ENCODE data around the gene NOP58.
"Not testable (repeated sequence)": the region's sequence is repeated elsewhere in the genome, so short reads cannot be mapped to it uniquely, and the experiment has no call there.

NOP58 gene

GRCh38 chr2:202307690-202308089 is 42.1 kb downstream of the NOP58 start:
- DNase-seq (ENCODE audit: low read depth) = no peak

GRCh38 chr2:202311823-202312388 is 46.3 kb downstream of the NOP58 start:
- DNase-seq (ENCODE audit: low read depth) = no peak

GRCh38 chr2:202314116-202314515 is 48.6 kb downstream of the NOP58 start:
- no peak for DNase-seq (ENCODE audit: low read depth)

- peak; percentile 58 for DNase-seq (ENCODE audit: low read depth)
Observed at GRCh38 chr2:202317080-202317857, 51.7 kb downstream of the NOP58 start.

- not testable (repeated sequence) for DNase-seq (ENCODE audit: low read depth)
Observed at GRCh38 chr2:202320362-202320761, 54.8 kb downstream of the NOP58 start.

GRCh38 chr2:202322435-202322834 is 56.9 kb downstream of the NOP58 start:
- DNase-seq (ENCODE audit: low read depth) = no peak

- no peak for DNase-seq (ENCODE audit: low read depth)
Observed at GRCh38 chr2:202327858-202328257, 62.3 kb downstream of the NOP58 start.

GRCh38 chr2:202335791-202336467 is 70.4 kb downstream of the NOP58 start:
- DNase-seq (ENCODE audit: low read depth) = no peak

- no peak for DNase-seq (ENCODE audit: low read depth)
Observed at GRCh38 chr2:202337151-202337550, 71.6 kb downstream of the NOP58 start.

- DNase-seq (ENCODE audit: low read depth) = no peak
Observed at GRCh38 chr2:202337706-202338346, 72.3 kb downstream of the NOP58 start.

GRCh38 chr2:202339071-202339870 is 73.7 kb downstream of the NOP58 start:
- DNase-seq (ENCODE audit: low read depth) = no peak

- DNase-seq (ENCODE audit: low read depth) = no peak
Observed at GRCh38 chr2:202344178-202344577, 78.6 kb downstream of the NOP58 start.

- DNase-seq (ENCODE audit: low read depth) = no peak
Observed at GRCh38 chr2:202346180-202346579, 80.6 kb downstream of the NOP58 start.

Data from HS-27A (cell line).